ENCODE data around the gene NEMP2.
"Not testable (repeated sequence)": the region's sequence is repeated elsewhere in the genome, so short reads cannot be mapped to it uniquely, and the experiment has no call there.

NEMP2 gene

GRCh38 chr2:190488516-190489233 is 45.8 kb downstream of the NEMP2 start:
- DNase-seq: no peak

- no peak for DNase-seq
These were observed 48.4 kb downstream of the NEMP2 start for GRCh38 chr2:190486037-190486623.

- DNase-seq: no peak
These were observed 52.1 kb downstream of the NEMP2 start for GRCh38 chr2:190482451-190482850.

GRCh38 chr2:190481339-190481738 is 53.2 kb downstream of the NEMP2 start:
- DNase-seq: no peak

GRCh38 chr2:190478572-190479195 is 55.8 kb downstream of the NEMP2 start:
- no peak for DNase-seq

GRCh38 chr2:190477661-190478454 is 56.7 kb downstream of the NEMP2 start:
- no peak for DNase-seq

- DNase-seq: no peak
These were observed 64.2 kb downstream of the NEMP2 start for GRCh38 chr2:190470256-190470826.

GRCh38 chr2:190469771-190470170 is 64.8 kb downstream of the NEMP2 start:
- DNase-seq: no peak

- peak; percentile 35 for DNase-seq
These were observed 65.5 kb downstream of the NEMP2 start for GRCh38 chr2:190468814-190469569.

- DNase-seq: not testable (repeated sequence)
These were observed 66.2 kb downstream of the NEMP2 start for GRCh38 chr2:190468354-190468753.

- no peak for DNase-seq
These were observed 66.9 kb downstream of the NEMP2 start for GRCh38 chr2:190467575-190468083.

- DNase-seq: no peak
These were observed 67.6 kb downstream of the NEMP2 start for GRCh38 chr2:190466819-190467446.

- no peak for DNase-seq
These were observed 69.5 kb downstream of the NEMP2 start for GRCh38 chr2:190465060-190465459.

- DNase-seq: no peak
These were observed 71.9 kb downstream of the NEMP2 start for GRCh38 chr2:190462611-190463010.

- DNase-seq: no peak
These were observed 72.3 kb downstream of the NEMP2 start for GRCh38 chr2:190462181-190462580.

GRCh38 chr2:190460487-190460886 is 74.0 kb downstream of the NEMP2 start:
- DNase-seq: no peak

- DNase-seq: no peak
These were observed 74.6 kb downstream of the NEMP2 start for GRCh38 chr2:190459881-190460280.

GRCh38 chr2:190458352-190459107 is 76.0 kb downstream of the NEMP2 start:
- DNase-seq: no peak

- DNase-seq: no peak
These were observed 77.3 kb downstream of the NEMP2 start for GRCh38 chr2:190457256-190457655.

- no peak for DNase-seq
These were observed 77.7 kb downstream of the NEMP2 start for GRCh38 chr2:190456833-190457232.

All from KG1 (cell line).